Measurements from ENCODE around the gene PDE2A. TPM values are rescaled to one million over a fixed set of nuclear protein-coding genes. Genes with fewer than 3 reads are reported as not detected.
A peak's percentile ranks its signal among the peaks of the same experiment; 100 is the strongest.

PDE2A gene
- total RNA-seq, 6 donors from 2014 or later, result 4.7 to 46.1 (median 16.7) TPM

DNA sequence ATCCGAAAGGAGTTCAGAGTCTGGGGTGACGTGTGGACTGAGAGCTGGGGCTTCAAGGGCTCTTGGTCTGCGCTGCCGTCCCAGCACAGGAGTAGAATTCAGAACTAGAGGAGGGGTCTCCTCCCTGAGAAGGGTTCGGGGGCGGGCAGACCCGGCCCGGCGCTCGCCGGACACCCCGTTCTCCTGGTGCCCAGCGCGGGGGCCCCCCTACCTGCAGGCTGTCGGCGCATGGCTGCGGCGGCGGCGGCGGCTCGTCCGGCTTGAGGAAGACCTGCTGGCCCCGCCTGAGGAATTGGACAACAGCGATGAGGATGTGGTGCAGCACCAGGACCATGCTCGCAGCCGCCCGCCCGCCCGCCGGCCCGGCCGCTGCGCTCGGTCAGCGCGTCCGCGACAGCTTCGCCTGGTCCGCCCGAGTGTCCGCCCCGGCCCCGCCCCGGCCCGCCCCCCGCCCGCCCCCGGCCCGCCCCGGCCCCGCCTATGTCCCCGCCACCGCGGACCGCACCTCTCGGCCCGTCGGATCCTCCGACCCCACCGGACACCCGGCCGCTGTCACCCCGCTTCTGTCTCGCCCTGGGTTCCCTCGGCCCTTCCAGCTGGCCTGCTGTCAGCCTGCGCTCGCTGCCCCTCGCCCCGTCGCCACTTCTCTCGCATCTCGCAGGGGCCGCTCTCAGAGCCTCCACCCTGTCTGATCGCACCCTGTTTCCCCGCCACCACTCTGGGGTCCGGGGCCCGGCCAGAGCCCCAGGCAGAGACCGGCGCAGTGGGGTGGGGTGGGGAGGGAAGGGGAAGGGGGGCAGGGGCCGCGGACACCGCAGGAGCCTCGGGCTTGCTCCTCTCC is 32.0 kb downstream of the PDE2A start:
- peak; percentile 30 to 91 for DNase-seq
- H3K27ac ChIP-seq, result peak overlapping the region in 3 of 4 donors; percentile 46 to 71 (median 52)
- no peaks in the 10 kb centered on the region for H3K36me3 ChIP-seq
- ATAC-seq (ENCODE audit: low FRiP score in 2 of 2), result peak in 1 of 2 donors; percentile 83
- WGBS, 2 donors, result 2% methylated on average over 8 to 46 of the region's 85 CpGs
- H3K4me1 ChIP-seq, result peaks cover 15 to 27% (median 19%) of the 10 kb centered on the region in 4 donors
- H3K27me3 ChIP-seq, result peaks cover 0 to 24% (median 11%) of the 10 kb centered on the region in 4 donors
- H3K4me3 ChIP-seq, result peak overlapping the region; percentile 43 to 61 (median 57)
- no peaks in the 10 kb centered on the region for H3K9me3 ChIP-seq
- TF ChIP-seq POLR2A (IDR thresholded peaks at IDR 0.05), result peak in 1 of 4 donors; percentile 51
- TF ChIP-seq CTCF (IDR thresholded peaks at IDR 0.05), result no peak
- peak in 1 of 2 donors; percentile 13 for TF ChIP-seq POLR2AphosphoS5 (IDR thresholded peaks at IDR 0.05)

DNA sequence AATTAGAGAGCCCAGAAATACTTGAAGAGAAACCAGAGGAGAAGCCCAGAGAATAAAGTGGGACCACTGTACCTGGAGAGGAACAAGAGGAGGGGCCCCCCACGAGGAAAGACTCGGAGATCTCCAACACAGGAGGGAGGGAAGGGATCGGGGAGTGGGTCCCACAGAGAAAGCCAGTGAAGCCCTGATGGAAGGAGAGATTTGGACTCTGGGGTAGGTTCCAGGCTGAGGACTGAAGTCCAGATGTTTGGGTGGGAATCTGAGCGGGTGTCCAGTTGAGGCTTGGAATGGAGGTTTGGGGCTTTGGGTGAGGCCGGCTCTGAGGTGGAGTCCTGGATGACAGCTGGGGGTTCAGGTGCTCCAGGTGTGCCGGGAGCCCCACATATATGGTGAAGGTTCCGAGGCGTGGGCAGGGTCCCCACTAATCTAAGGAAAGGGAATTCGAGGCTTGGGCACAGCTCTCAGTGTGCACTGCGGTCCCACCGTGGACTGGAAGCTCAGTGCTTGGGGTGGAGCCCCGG is 32.6 kb downstream of the PDE2A start:
- Histone ChIP-seq H3K27me3 (peaks cover 0 to 24% (median 11%) of the 10 kb centered on the region in 4 donors), H3K4me3 (peak overlapping the region in 3 of 4 donors; percentile 43 to 58 (median 56)), H3K27ac (no peak overlapping the region), H3K4me1 (peaks cover 15 to 27% (median 19%) of the 10 kb centered on the region in 4 donors), H3K9me3 (no peaks in the 10 kb centered on the region), H3K36me3 (no peaks in the 10 kb centered on the region)
- WGBS, 2 donors, result 50 to 57% methylated on average over 11 to 12 of the region's 12 CpGs
- no peak for TF ChIP-seq EP300 (IDR thresholded peaks at IDR 0.05)
- no peak for TF ChIP-seq POLR2A (IDR thresholded peaks at IDR 0.05)
- DNase-seq (no peak), ATAC-seq (ENCODE audit: low FRiP score in 2 of 2) (no peak)

DNA sequence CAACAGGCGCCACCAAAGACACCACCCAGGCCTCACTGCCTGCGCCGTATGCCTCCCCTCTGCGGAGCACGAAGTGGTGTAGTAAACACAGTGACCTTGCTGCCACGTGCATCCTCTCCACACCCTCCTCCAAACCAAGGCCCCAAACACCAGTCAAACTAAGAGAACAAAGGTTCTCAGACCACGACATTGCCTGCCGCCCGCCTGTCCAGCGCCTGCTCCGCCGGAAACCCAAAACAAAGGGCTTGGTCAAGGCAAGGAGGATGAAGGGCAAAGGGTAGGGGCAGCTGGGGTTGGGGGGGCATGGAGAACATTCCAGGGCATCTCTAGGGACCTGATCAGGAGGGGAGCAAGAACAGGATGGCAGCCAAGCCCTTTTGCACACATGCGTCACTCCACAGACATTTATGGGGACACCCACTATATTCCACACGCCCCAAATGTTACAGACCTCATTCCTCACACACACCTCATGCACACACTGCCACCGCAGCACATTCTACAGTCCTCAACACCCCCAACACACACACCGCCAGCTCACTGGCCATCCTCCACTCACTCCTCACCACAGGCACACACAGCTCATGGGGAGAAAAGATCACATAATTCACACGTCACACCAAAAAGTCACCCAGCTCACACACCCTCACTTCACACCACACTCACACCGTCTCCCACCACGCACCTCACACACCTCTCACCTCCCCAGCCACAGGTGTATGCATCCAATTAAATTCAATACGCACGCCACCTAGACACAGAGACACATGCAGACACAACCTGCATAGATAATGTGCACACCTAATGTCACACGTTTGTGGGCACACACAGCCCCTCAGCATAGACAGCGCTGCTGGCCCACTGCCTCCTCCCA is 34.5 kb downstream of the PDE2A start:
- peaks cover 15 to 31% (median 19%) of the 10 kb centered on the region in 4 donors for H3K4me1 ChIP-seq
- TF ChIP-seq POLR2A (IDR thresholded peaks at IDR 0.05) (no peak), CTCF (IDR thresholded peaks at IDR 0.05) (no peak), EP300 (IDR thresholded peaks at IDR 0.05) (no peak), POLR2AphosphoS5 (IDR thresholded peaks at IDR 0.05) (no peak)
- no peak overlapping the region for H3K4me3 ChIP-seq
- H3K27me3 ChIP-seq, result peaks cover 0 to 24% (median 11%) of the 10 kb centered on the region in 4 donors
- no peaks in the 10 kb centered on the region for H3K9me3 ChIP-seq
- 76 to 77% methylated on average over 17 to 23 of the region's 23 CpGs for WGBS, 2 donors
- H3K36me3 ChIP-seq, result no peaks in the 10 kb centered on the region
- no peak overlapping the region for H3K27ac ChIP-seq
- ATAC-seq (ENCODE audit: low FRiP score in 2 of 2) (no peak), DNase-seq (no peak)

GRCh38 chr11:72637926-72638325 is 36.3 kb downstream of the PDE2A start:
- peaks cover 0 to 24% (median 11%) of the 10 kb centered on the region in 4 donors for H3K27me3 ChIP-seq
- H3K27ac ChIP-seq, result no peak overlapping the region
- DNase-seq, result no peak
- no peaks in the 10 kb centered on the region for H3K36me3 ChIP-seq
- no peak for ATAC-seq (ENCODE audit: low FRiP score in 2 of 2)
- 53 to 65% methylated on average over 3 to 8 of the region's 8 CpGs for WGBS, 2 donors
- TF ChIP-seq POLR2AphosphoS5 (IDR thresholded peaks at IDR 0.05) (no peak), POLR2A (IDR thresholded peaks at IDR 0.05) (no peak), CTCF (IDR thresholded peaks at IDR 0.05) (no peak), EP300 (IDR thresholded peaks at IDR 0.05) (no peak)
- no peaks in the 10 kb centered on the region for H3K9me3 ChIP-seq
- no peak overlapping the region for H3K4me3 ChIP-seq
- H3K4me1 ChIP-seq, result peaks cover 12 to 29% (median 15%) of the 10 kb centered on the region in 4 donors

GRCh38 chr11:72637198-72637597 is 37.0 kb downstream of the PDE2A start:
- WGBS, 2 donors, result 82 to 89% methylated on average over 2 of the region's 2 CpGs
- H3K4me3 ChIP-seq, result no peak overlapping the region
- no peak for DNase-seq
- no peaks in the 10 kb centered on the region for H3K36me3 ChIP-seq
- H3K9me3 ChIP-seq, result no peaks in the 10 kb centered on the region
- no peak for ATAC-seq (ENCODE audit: low FRiP score in 2 of 2)
- TF ChIP-seq CTCF (IDR thresholded peaks at IDR 0.05) (no peak), EP300 (IDR thresholded peaks at IDR 0.05) (no peak), POLR2A (IDR thresholded peaks at IDR 0.05) (no peak), POLR2AphosphoS5 (IDR thresholded peaks at IDR 0.05) (no peak)
- H3K27me3 ChIP-seq, result peaks cover 0 to 24% (median 11%) of the 10 kb centered on the region in 4 donors
- peaks cover 7 to 21% (median 11%) of the 10 kb centered on the region in 4 donors for H3K4me1 ChIP-seq
- H3K27ac ChIP-seq, result no peak overlapping the region

All from upper lobe of left lung (tissue), 6 donors.